WTC11 (cell line): ENCODE data around the gene DDO.

Experiments
- NFE2L1 ChIP-seq: sonication (generic); formaldehyde crosslinking; IDR thresholded peaks from 2 replicates; pipeline ENCODE4 v1.8.1; 2023; ENCODE audit warnings: missing genetic modification reagents
- SOX15 ChIP-seq: fragments of 250-450 bp; sonication (Bioruptor Pico); IDR thresholded peaks from 2 replicates; pipeline ENCODE4 v1.9.0; 2021; ENCODE audit warnings: mild to moderate bottlenecking
- SP1 ChIP-seq: sonication (generic); formaldehyde crosslinking; conservative IDR thresholded peaks from 2 replicates; pipeline ENCODE4 v1.8.1; 2022; ENCODE audit warnings: missing genetic modification reagents
- TF ChIP-seq, protein P1 (sequence below): fragments of 200-600 bp; IDR thresholded peaks from 2 replicates; pipeline ENCODE4 v1.8.0; 2022; ENCODE audit warnings: antibody characterized with exemption
- TF ChIP-seq, protein P2 (sequence below): sonication (generic); formaldehyde crosslinking; IDR thresholded peaks from 2 replicates; pipeline ENCODE4 v1.8.1; 2022; ENCODE audit warnings: mild to moderate bottlenecking, moderate library complexity, missing genetic modification reagents

DNA sequence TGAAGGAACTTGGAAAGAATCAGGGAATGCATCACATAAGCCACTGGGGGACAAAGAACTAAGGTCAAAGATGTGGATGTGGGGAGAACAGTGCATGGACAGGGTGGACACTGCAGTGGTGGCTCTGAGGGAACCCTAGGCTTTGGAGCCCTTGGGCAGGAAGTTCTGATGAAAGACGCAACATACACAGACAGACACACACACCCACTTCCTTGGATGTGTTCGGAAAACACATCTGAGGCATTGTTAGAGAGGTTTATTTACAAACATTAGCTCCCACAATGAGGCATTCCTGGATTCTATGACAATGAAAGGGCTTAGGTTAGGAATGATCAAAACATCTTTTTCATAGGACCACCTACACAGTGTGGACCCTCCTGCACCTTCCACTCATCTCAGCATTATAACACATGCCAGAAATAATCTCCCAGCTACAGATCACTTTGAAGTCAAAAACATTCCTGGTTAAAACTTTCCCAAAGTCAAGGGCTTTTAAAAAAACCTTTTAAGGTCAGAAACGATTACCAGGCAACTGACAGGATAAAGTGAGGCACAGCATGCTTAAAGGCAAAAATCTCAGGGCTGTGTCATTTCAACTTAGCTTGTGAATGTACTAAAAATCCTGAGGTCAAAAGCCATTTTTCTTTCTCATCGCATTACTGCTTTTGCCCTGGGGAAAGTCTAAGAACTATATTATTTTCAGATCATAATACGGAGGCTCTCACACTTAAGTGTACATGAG lies 50.8 kb downstream of the DDO start:
- TF ChIP-seq, protein P1, sequence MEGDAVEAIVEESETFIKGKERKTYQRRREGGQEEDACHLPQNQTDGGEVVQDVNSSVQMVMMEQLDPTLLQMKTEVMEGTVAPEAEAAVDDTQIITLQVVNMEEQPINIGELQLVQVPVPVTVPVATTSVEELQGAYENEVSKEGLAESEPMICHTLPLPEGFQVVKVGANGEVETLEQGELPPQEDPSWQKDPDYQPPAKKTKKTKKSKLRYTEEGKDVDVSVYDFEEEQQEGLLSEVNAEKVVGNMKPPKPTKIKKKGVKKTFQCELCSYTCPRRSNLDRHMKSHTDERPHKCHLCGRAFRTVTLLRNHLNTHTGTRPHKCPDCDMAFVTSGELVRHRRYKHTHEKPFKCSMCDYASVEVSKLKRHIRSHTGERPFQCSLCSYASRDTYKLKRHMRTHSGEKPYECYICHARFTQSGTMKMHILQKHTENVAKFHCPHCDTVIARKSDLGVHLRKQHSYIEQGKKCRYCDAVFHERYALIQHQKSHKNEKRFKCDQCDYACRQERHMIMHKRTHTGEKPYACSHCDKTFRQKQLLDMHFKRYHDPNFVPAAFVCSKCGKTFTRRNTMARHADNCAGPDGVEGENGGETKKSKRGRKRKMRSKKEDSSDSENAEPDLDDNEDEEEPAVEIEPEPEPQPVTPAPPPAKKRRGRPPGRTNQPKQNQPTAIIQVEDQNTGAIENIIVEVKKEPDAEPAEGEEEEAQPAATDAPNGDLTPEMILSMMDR, result no peak
- TF ChIP-seq SOX15 (CRISPR knock-in tag) (no peak), NFE2L1 (CRISPR knock-in tag) (no peak), SP1 (CRISPR knock-in tag) (no peak)
- TF ChIP-seq, protein P2, sequence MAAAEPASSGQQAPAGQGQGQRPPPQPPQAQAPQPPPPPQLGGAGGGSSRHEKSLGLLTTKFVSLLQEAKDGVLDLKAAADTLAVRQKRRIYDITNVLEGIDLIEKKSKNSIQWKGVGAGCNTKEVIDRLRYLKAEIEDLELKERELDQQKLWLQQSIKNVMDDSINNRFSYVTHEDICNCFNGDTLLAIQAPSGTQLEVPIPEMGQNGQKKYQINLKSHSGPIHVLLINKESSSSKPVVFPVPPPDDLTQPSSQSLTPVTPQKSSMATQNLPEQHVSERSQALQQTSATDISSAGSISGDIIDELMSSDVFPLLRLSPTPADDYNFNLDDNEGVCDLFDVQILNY (CRISPR knock-in tag), result no peak
